ENCODE measurements around the gene ADAP2.
"Not testable (repeated sequence)": the region's sequence is repeated elsewhere in the genome, so short reads cannot be mapped to it uniquely, and the experiment has no call there.

ADAP2 gene

DNA sequence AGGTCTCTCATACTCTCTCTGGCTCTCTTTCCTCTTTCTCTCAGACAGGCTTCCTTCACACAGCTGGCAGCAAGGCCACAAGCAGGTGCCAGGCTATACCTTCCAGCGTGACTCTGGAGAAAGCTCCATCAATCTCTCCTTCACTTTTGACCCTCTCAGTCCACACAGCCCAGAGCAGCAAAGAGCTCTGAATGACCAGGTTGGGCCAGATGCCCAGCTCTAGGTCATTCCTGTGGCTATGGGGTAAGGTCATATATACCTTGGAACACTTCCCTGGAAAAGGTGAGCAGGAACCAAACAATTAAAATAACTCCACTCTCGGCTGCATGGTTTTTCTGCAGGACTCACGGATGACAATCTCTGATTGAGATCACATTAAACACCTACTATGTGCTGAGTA is 8.8 kb downstream of the ADAP2 start:
- DNase-seq: no peak

DNA sequence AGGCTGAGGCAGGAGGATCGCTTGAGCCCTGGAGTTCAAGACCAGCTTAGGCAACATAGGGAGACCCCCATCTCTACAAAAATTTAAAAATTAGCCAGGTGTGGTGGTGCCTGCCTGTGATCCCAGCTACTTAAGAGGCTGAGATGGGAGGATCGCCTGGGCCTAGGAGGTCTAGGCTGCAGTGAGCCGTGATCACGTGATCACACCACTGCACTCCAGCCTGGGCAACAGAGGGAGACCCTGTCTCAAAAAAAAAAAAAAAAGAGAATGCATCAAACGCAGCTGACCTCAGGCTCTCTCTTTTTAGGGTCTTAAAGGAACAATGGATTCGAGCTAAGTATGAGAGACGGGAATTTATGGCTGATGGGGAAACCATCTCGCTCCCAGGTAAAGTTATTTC is 9.8 kb downstream of the ADAP2 start:
- not testable (repeated sequence) for DNase-seq

DNA sequence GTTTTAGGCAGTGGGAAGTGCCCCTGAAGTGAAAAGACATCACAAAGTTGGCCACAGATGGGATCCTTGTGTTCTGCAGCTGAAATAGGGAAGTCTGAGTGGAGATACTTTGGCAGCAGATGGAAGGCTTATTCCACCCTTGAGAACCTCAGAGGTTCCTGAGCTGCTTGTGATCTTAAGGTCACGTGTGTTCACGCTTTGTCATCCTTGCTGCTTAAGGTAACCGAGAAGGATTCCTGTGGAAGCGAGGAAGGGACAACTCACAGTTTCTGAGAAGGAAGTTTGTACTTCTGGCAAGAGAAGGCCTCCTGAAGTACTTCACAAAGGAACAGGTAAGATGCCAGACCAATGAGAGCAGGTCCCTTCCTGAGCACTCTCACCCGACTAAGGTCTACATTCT is 12.2 kb downstream of the ADAP2 start:
- DNase-seq: no peak

DNA sequence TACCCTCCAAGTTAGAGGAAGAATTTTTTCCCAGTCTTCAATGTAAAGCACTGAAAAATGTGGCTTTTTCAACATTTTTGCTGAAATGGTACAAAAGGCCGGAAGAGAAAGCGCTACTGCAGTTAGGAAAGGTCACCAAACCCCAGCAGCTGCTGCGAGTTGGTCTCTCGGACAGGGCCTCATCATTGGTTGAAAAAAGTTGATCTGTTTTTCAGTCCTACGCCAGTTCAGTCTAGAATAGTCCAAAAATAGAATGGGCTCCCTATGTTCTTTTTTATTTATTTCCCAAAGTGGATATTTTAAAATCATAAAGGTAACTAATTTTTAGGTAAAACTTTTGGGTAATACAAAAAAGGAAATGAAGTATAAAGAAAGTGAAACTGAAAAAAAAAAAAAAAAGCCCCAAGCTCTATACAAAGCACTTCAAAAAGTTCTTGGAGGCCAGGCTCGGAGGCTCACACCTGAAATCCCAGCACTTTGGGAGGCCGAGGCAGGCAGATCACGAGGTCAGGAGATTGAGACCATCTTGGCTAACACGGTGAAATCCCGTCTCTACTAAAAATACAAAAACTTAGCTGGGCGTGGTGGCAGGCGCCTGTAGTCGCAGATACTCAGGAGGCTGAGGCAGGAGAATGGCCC is 17.4 kb downstream of the ADAP2 start:
- DNase-seq: no peak

DNA sequence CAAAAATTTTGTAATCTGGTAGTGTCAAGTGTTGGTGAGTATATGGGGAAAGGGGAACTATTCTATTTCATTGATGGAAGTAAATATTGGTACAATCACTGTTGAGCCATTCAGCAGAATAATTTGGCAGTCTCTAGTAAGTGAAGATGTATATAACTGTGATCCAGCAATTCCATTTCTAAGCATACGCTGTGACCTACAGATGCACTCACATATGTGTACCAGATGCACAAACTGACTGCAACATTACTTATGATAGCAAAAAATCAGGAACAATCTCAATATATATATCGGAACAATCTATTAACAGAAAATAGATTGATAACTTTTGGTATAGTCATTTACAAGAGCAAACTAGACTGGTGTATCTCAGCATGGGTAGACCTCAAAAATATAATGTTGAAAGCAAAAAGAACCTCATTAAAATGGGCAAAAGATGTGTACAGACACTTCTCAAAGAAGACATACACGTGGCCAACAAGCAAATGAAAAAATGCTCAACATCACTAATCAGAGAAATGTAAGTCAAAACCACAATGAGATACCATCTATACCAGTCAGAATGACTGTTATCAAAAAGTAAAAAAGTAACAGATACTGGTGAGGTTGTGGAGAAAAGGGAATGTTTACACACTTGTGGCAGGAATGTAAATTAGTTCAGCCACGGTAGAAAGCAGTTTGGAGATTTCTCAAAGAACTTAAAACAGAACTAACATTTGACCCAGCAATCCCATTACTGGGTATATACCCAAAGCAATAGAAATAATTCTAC is 20.7 kb downstream of the ADAP2 start:
- DNase-seq: no peak

DNA sequence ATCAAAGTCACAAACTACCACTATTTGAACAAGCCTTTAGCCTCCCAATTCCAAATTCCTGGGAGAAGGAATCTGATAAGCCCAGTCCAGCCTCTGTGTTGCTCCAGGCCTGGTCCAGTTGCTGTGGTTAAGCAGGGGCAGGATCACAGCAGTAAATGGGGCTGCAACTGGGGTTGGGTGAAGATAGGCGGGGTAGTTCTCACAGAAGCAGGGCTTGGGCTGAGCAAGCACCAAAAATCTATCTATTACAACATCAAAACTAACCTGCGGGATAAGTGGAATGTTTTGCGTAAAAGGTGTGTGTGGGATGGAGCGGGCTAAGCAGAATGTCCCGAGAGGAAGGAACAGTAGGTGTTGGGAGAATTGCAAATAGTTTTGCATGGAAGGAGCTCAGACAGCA is 26.1 kb downstream of the ADAP2 start:
- DNase-seq: no peak

DNA sequence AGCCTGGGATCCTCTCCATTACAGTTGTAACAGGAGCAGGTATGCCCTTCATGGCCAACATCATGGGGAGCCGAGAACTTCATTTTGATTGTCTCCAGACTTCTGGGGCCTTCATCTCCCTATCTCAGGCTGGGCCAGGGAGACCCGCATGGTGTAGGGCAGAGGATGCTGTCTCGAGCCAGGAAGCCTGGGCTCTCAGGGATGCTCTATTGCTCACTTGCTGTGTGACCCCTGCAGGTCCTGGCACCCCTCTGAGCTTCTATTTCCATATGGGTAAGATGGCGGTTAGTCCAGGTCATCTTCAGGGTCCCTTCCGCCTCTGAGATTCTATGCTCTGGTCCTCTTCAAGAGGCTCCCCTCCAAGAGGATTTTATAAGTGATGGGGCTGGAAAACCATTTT is 28.4 kb downstream of the ADAP2 start:
- DNase-seq: no peak

DNA sequence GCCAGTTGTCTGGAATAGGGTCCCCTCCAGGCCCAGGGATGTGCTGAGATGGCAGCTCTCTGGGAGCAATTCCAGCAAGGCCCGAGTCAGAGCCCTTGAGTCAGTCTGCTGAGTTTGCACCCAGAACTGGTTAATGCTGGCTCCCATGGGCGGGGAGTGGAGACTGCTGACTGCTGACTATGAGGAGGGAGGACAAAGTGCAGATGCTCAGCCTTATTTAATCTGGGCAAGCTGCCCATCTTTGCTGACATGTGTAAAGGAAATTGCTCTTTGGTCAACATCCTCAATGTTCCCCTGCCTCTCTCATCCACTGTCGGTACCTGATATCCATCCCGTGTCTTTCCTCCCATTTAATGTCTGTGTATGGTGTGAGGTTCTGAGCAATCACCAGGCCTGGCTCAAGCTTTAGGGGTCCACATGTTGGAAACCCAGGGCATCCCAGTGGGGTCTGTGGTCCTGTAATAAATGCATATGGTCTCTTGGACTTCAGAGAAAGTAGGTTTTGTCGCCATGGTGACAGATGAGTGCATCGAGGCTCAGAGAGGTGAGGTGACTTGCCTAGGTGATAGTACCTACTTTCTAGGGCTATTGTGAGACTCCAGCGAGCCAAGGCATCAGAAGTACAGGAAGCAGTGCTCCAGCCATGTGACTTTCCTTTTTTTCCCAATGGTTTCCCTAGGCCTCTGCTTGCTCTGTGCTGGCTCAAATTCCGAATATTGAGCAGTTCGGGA is 29.1 kb downstream of the ADAP2 start:
- no peak for DNase-seq

DNA sequence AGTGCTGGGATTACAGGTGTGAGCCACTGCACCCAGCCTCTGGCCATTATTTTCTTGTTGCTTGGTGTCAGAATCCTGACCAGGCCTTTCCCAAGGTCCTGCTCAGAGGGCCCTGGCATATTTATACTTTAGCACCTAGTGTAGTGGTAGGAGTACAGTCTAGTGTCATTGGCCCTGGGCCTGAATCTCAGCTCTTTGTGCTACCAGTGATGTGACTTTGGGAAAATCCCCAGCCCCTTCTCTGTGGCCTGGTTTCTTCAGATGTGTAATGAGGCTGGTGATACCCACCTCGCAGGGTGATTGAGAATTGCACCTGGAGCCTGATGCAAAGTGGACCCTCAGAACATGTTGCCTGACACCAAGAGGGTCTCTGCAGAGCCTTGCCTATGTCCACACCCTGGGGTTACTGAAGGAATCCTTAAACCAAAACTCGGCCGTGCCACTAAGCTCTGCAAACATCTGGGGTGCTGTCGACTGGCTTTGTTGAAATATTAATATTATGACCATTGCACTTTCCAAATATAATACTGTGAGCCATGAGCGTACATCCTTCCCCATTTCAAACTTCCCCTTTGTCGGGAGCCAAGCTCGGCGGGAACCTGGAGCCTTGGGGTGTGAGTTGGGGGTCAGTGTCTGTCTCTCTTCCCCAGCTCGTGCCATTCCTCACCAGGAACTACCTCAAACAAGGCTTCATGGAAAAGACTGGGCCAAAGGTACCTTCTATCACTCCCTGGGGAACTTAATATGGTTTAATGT is 31.1 kb downstream of the ADAP2 start:
- DNase-seq: no peak

DNA sequence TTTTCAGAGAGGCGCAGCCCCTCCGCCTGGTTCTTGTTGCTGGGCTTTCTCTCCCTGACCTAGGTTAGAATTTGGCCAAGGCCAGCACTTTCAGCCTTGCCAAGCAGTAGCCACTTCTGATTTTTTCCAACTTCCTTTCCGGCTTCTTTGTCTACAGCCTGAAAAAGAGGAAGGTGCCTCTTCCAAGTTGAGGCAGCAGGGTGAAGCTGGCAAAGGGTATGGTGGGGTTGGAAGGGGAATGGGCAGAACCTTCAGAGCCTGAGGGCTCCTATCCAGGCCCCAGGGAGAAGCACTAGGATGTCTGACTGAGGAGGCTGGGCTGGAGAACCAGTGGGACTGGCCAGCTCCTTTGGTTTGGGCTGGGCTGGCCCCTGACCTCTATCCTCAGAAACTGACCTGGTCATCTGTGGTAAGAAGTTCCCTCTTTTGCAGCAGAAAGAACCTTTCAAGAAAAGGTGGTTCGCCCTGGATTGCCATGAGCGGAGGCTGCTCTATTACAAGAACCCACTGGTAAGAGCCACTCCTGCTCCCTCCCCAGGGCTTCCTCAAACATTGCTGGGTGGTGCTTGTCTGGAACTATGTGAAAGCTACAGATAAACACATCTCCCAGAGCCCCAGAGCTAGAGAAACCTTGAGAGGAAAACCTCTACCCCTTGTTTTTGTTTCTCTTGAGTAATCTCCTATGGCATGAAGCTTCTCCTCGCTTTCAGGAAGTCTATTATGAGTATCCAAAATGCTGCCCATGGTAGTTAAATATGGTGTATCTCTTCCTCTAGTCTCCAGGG is 32.5 kb downstream of the ADAP2 start:
- DNase-seq: no peak

DNA sequence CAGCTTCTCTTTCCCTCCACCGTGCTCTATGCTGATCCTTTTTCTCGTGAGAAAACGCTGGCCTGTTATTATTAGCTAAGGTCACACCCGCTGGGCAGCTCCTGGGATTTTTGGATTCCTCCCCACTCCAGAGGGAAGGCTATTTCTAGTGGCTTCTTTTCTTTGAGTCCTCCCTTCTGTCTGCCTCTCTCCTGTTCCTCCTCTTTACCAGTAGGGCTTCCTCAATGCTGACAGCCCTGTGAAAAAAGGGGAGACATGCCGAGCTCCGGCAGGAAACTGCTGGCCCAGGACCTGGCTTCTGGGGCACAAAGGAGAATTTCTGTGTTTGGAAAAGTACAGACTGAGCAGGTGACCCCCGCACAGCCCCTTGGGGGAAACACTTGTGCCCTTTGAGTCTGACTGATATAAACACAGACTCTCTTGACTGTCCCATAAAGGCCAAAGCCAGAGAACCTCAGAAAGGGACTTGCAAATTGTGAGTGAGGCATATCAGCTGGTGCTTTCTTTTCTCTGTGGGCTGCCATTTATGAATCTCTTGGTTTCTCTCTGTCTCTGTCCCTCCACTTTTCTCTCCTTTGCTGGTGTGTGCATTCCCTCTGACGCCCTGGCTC is 35.1 kb downstream of the ADAP2 start:
- no peak for DNase-seq

DNA sequence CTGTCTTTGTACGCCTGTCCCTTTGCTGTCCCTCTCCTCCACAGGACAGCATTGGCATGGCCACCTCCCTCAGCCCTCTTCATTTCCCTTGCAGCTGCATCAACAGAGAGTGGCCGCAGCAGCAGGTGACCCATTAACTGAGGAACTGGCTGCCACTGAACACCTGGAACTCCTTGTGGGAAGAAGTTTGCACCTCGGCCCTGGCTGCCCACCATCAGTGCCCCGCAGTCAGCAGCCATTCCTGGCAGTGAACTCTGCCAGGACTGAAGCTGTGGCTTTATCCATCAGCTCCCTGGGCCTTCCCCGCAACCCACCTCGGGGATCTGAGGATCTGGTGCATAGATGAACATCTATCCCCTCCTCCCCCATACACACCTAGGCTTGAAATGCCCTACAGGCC is 36.0 kb downstream of the ADAP2 start:
- no peak for DNase-seq

DNA sequence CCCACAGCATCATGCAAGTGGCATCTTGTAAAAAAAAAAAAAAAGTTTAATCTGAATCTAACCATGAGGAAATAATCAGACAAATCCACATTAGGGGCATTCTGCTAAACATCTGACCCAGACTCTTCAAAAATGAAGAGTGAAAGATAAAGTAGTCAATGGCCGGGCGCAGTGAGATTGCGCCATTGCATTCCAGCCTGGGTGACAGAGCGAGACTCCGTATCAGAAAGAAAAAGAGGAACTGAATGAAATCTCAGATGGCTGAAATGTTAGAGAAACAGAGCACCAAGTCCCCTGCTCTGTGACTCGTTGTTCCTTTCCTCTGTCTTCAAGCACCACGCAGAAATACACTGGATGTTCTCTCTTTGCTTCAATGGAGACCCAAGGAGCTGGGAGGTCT is 36.4 kb downstream of the ADAP2 start:
- no peak for DNase-seq

DNA sequence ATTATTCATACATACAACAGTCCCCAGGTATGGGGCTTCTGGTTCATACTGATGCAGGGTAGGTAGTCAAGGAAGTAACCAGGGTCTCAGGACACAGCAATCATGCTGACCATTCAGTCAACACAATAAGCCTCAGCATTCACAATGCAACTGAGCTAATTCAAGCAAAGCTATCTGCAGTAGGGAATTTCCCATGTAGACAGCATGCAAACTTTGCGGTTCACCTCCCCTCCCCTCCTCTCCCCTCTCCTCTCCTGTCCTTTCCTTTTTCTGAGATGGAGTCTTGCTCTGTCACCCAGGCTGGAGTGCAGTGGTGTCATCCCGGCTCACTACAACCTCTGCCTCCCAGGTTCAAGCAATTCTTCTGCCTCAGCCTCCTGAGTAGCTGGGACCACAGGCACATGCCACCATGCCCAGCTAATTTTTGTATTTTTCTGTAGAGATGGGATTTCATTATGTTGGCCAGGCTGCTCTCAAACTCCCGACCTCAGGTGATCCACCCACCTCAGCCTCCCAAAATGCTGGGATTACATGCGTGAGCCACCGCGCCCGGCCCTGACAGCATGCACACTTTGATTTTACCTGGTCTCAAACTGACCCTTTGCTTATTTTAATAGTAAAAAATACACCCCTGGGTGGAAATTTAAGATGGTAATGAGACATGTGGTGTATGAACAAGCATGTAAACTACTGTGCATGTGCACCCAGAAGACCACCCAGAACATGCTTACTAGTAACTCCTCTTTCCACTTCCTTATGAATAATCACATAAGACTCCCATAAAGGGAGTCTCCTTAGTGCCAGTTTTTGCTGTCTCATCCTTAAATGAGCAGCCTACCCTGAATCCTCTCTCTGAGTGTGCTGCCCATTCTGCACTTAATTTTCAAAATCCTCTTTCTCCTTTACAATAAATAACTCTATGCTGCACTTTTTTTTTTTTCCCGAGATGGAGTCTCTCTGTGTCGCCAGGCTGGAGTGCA is 39.8 kb downstream of the ADAP2 start:
- DNase-seq: no peak

DNA sequence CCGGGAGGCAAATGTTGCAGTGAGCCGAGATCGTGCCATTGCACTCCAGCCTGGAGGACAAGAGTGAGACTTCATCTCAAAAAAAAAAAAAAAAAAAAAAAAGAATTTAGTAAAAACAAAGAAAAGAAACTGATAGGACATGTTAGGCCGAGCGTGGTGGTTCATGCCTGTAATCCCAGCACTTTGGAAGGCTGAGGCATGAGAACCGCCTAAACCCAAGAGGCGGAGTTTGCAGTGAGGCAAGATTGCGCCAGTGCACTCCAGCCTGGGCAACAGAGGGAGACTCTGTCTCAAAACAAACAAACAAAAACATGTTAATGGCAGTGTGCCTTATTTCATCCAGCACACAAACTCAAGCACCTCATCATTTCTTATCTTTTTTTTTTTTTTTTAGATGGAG is 42.6 kb downstream of the ADAP2 start:
- not testable (repeated sequence) for DNase-seq

DNA sequence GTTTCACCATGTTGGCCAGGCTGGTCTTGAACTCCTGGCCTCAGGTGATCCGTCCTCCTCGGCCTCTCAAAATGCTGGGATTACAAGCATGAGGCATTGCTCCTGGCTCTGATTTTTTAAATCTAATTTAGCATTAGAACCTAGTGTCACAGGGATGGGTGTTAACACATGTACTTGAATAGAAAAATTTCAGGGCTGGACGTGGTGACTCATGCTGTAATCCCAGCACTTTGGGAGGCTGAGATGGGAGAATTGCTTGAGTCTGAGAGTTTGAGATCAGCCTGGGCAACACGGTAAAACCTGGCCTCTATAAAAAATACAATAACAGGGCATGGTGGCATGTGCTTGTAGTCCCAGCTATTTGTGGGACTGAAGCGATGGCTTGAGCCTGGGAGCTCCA is 43.1 kb downstream of the ADAP2 start:
- DNase-seq: no peak

DNA sequence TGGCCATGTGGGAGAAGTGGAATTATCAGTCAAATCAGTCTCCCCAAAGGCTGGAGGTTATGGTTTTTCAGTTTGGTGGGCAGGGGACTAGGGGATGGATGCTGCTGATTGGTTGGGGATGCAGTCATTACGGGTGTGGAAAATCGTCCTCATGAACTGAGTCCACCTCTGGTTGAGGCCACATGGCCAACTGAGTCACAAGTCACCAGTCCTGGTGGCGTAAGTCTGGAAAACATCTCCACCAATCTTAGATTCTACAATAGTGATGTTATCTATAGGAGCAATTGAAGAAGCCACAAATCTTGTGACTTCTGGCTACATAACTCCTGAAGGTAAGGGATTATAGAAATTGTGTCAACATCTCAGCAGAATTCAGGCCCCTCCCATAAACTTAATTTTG is 43.9 kb downstream of the ADAP2 start:
- no peak for DNase-seq

DNA sequence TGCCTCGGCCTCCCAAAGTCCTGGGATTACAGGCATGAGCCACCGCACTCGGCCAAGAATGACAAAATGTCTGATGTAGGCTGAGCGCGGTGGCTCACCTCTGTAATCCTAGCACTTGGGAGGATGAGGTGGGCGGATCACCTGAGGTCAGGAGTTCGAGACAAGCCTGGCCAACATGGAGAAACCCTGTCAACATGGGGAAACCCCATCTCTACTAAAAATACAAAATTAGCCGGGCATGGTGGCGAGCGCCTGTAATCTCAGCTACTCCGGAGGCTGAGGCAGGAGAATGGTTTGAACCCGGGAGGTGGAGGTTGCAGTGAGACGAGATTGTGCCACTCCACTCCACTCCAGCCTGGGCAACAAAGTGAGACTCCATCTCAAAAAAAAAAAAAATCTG is 46.2 kb downstream of the ADAP2 start:
- not testable (repeated sequence) for DNase-seq

DNA sequence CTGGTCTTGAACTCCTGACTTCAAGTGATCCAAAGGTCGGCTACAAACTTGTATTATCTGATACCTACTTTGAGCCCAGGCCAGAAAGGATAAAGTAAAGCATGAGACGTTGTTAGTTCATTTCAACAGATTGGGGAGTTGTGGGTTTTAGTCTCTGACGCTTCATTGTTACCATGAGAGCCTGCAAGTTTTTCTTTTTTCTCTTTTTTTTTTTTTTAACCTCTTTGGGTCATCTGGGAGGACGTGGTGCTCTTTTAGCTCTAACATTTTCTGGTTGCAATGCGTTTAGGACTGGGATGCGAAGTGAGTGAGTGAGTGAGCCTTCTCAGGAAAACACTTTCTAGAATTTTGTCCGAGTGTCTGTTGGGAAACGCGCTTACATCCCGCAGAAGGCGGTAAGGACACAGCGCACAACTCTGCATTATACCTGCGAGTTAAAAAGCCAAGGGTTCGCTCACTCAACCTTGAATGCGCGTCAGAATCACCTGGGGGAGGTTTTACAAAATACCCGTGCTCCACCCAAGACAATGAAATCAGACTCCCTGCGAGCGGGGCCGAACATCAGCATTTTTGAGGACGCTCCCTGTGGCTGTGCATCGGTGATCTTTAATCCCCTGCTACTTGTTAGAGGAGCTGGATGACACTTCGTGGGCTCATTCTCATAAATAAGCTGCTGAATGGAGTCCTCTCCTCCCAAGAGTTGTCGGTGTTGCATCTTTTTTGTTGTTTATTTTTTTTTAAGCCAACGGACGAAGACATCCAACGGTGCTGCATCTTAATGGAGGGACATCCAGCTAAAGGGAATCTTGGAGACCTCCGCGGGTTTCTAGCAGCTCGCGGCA is 48.5 kb downstream of the ADAP2 start:
- DNase-seq: no peak
